K562 (cell line): ENCODE results near the gene FARP2. TPM values are rescaled to one million over a fixed set of nuclear protein-coding genes. Genes with fewer than 3 reads are reported as not detected.

Experiments
- ATAC-seq: fragments of 200-7000 bp; cut with Tn5 transposase; 3 replicates; pipeline ENCODE4 v1.9.1; 2020; ENCODE audit warnings: moderate library complexity
- BruUV-seq: library from RNA; stranded (reverse); fragments of 400-500 nt; replicated peaks from 2 replicates; lab custom pipeline; 2021; lab: Mats Ljungman, UMichigan
- CTCF ChIA-PET: fragments of 300-600 bp; formaldehyde crosslinking; extraction: SDS; loops from one replicate; lab custom pipeline; 2021; ENCODE audit warnings: low intra/inter-chr PET ratio; lab: Yijun Ruan, JAX
- POLR2A ChIA-PET: fragments of 300-600, 350-650 bp; sonication (Branson Sonifier 250); formaldehyde crosslinking; extraction: SDS; loops from one replicate; lab custom pipeline; 2021; ENCODE audit warnings: antibody characterized with exemption, inconsistent platforms; lab: Yijun Ruan, JAX
- DNase-seq, 4 experiments: peaks; one replicate each; pipeline versions ENCODE4 v3.0.0 to v3.0.0-alpha.2; 2011 to 2018; ENCODE audit warnings: low spot score in 3 of 4, mixed read lengths in 3 of 4; ENCODE audit errors: extremely low read depth in 1 of 4
- FAIRE-seq: peaks from 2 replicates; lab custom pipeline; 2011; peaks lifted over from hg19 to GRCh38; lab: Jason Lieb, UNC
- H2AFZ ChIP-seq: 2 replicates; pipeline ENCODE4 v1.6.0; 2011; ENCODE audit warnings: low read depth, low read length, control low read depth, inconsistent platforms
- H3K27ac ChIP-seq: fragments of 200-600 bp; 3 replicates; pipeline ENCODE4 v1.8.0; 2011; ENCODE audit warnings: low read depth, mild to moderate bottlenecking, control low read depth, inconsistent platforms, low read length, moderate library complexity, mixed read lengths; ENCODE audit errors: extremely low read depth
- H3K27me3 ChIP-seq, 2 experiments: fragments of 300-600 bp in 1 of 2; 2 replicates in 1 of 2; 3 replicates in 1 of 2; pipeline versions ENCODE4 v1.6.0 to v1.8.0; 2011; ENCODE audit warnings: inconsistent platforms in 2 of 2, low read length in 2 of 2, mild to moderate bottlenecking in 1 of 2, mixed read lengths in 1 of 2, moderate library complexity in 1 of 2; ENCODE audit not compliant: control insufficient read depth in 2 of 2, insufficient read depth in 2 of 2
- H3K36me3 ChIP-seq: fragments of 300-600 bp; 3 replicates; pipeline ENCODE4 v1.8.0; 2011; ENCODE audit warnings: mild to moderate bottlenecking, low read length, inconsistent platforms; ENCODE audit not compliant: control insufficient read depth, insufficient read depth
- H3K4me1 ChIP-seq, 2 experiments: fragments of 200-600 bp in 1 of 2; replicated peaks in 1 of 2; 2 replicates in 1 of 2; 3 replicates in 1 of 2; pipeline versions ENCODE4 v1.5.1 to v1.8.0; 2011; ENCODE audit warnings: inconsistent platforms in 2 of 2, low read length in 2 of 2, mild to moderate bottlenecking in 1 of 2, mixed read lengths in 1 of 2, moderate library complexity in 1 of 2; ENCODE audit not compliant: control insufficient read depth in 2 of 2, insufficient read depth in 2 of 2
- H3K4me2 ChIP-seq: 2 replicates; pipeline ENCODE4 v1.6.1; 2011; ENCODE audit warnings: low read length, control low read depth, inconsistent platforms, mixed read lengths; ENCODE audit not compliant: insufficient read depth
- H3K4me3 ChIP-seq: fragments of 200-600 bp; sonication (generic), shearing (Covaris generic); 2 replicates; pipeline ENCODE4 v1.5.1; 2016; ENCODE audit warnings: control low read depth, inconsistent platforms
- H3K79me2 ChIP-seq: fragments of 200-600 bp; 3 replicates; pipeline ENCODE4 v1.8.0; 2011; ENCODE audit warnings: low read length, inconsistent platforms; ENCODE audit not compliant: control insufficient read depth, insufficient read depth
- H3K9ac ChIP-seq, 2 experiments: 2 replicates each; pipeline versions ENCODE4 v1.6.0 to v1.6.1; 2011; ENCODE audit warnings: low read depth in 2 of 2, low read length in 2 of 2, control low read depth in 1 of 2, inconsistent platforms in 1 of 2, mild to moderate bottlenecking in 1 of 2, mixed read lengths in 1 of 2; ENCODE audit not compliant: insufficient read depth in 1 of 2
- H3K9me1 ChIP-seq: one replicate; pipeline ENCODE4 v1.6.0; 2011; ENCODE audit warnings: inconsistent platforms, mild to moderate bottlenecking, low read length, moderate library complexity; ENCODE audit not compliant: control insufficient read depth, insufficient read depth
- H3K9me3 ChIP-seq: replicated peaks from 2 replicates; pipeline ENCODE4 v1.5.1; 2011; ENCODE audit warnings: low read depth, low read length, inconsistent platforms; ENCODE audit not compliant: control insufficient read depth, insufficient read depth
- H4K20me1 ChIP-seq: replicated peaks from 2 replicates; pipeline ENCODE4 v1.6.1; 2011; ENCODE audit warnings: low read length, inconsistent platforms, mixed read lengths; ENCODE audit not compliant: control insufficient read depth, insufficient read depth
- BCOR ChIP-seq: fragments of 450-650 bp; IDR thresholded peaks from 2 replicates; pipeline ENCODE4 v1.6.1; 2016
- CBX1 ChIP-seq: sonication (generic); IDR thresholded peaks from 2 replicates; pipeline ENCODE4 v1.6.1; 2016; ENCODE audit warnings: antibody characterized with exemption, low read depth, mild to moderate bottlenecking
- FUS ChIP-seq: fragments of 200-400 bp; formaldehyde crosslinking; optimal IDR thresholded peaks from 2 replicates; pipeline ENCODE3; 2017; ENCODE audit warnings: low read depth, low read length
- RB1 ChIP-seq: fragments of 450-650 bp; IDR thresholded peaks from 2 replicates; pipeline ENCODE4 v1.6.1; 2017; ENCODE audit warnings: low read depth, mild to moderate bottlenecking
- RNF2 ChIP-seq: sonication (generic); IDR thresholded peaks from 2 replicates; pipeline ENCODE4 v1.6.1; 2016
- SFPQ ChIP-seq: fragments of 200-400 bp; formaldehyde crosslinking; IDR thresholded peaks from 2 replicates; pipeline ENCODE4 v1.6.1; 2017; ENCODE audit warnings: mild to moderate bottlenecking, low read depth, low read length, moderate library complexity
- WGBS: fragments of 100-300 bp; shearing (Covaris generic); methylation state at CpG from one replicate; pipeline ENCODE4 v1.1.6; 2016; ENCODE audit warnings: low coverage, mixed read lengths; ENCODE audit not compliant: insufficient coverage; ENCODE audit errors: missing lambda C conversion rate; 5-methylcytosine and 5-hydroxymethylcytosine counted together
- in situ Hi-C: fragments of 300-500 bp; cut with MboI; formaldehyde crosslinking; loops from 4 replicates; pipeline ENCODE4 v1.15.0; 2018; ENCODE audit warnings: inconsistent platforms, mixed read lengths
- intact Hi-C: fragments of 100-400 bp; cut with micrococcal nuclease; formaldehyde crosslinking; loops from 2 replicates; pipeline ENCODE4 v1.14.2; 2022
- polyA plus RNA-seq, 8 experiments: library from polyadenylated mRNA; depleted of rRNA in 4 of 8; stranded (reverse) in 5 of 8; unstranded in 3 of 8; fragments of >200 nt; fragmentation: Nextera tagmentation in 2 of 8; fragmentation: Illumina TruSeq in 1 of 8; extraction: Ambion mirVana in 2 of 8; extraction: Trizol in 1 of 8; gene quantifications; 2 replicates each; pipeline versions ENCODE4 v1.2.1 to v1.2.3, GENCODE V29; 2011 to 2014; ENCODE audit warnings: inconsistent platforms in 1 of 8, missing spikeins in 1 of 8
- total RNA-seq, 7 experiments: library from RNA; depleted of rRNA in 6 of 7; stranded (reverse); fragments of >200 nt in 6 of 7; fragmentation: Illumina TruSeq in 2 of 7; extraction: Trizol in 2 of 7; gene quantifications; 2 replicates each; pipeline versions ENCODE4 v1.2.1 to v1.2.3, GENCODE V29; 2011 to 2021; ENCODE audit warnings: low replicate concordance in 1 of 7

FARP2 gene
- total and polyA plus RNA-seq, 9 of the 15 experiments (the other 6 are each of a cell fraction or from before 2014, with no cell fraction given) = 4.1 to 38.1 (median 21.1) TPM

GRCh38 chr2:241473399-241473798 is 117.3 kb downstream of the FARP2 start:
- H3K4me1 ChIP-seq = no peaks in the 10 kb centered on the region; a peak in 1 of 5 replicates
- H3K27me3 ChIP-seq = peaks cover 3 to 9% of the 10 kb centered on the region in 2 experiments; a peak in 4 of 5 replicates
- H3K36me3 ChIP-seq = no peaks in the 10 kb centered on the region
- ChIA-PET POLR2A (no interaction called here), CTCF (no interaction called here)
- H3K4me2 ChIP-seq = no peak overlapping the region
- no peak for TF ChIP-seq RNF2
- TF ChIP-seq BCOR = no peak
- TF ChIP-seq SFPQ = no peak
- TF ChIP-seq FUS = no peak
- TF ChIP-seq RB1 = no peak
- TF ChIP-seq CBX1 = no peak
- H4K20me1 ChIP-seq = no peaks in the 10 kb centered on the region
- no peaks in the 10 kb centered on the region for H3K9me3 ChIP-seq
- H3K9me1 ChIP-seq = no peaks in the 10 kb centered on the region
- no peak for DNase-seq
- intact Hi-C loops = no loop called here
- H3K27ac ChIP-seq = no peak overlapping the region
- H2AFZ ChIP-seq = no peak overlapping the region
- no TSS peak for BruUV-seq
- in situ Hi-C loops = no loop called here
- H3K9ac ChIP-seq = no peak overlapping the region
- H3K79me2 ChIP-seq = no peaks in the 10 kb centered on the region
- ATAC-seq = no peak
- 9% methylated on average over 3 of the region's 3 CpGs for WGBS
- H3K4me3 ChIP-seq = no peak overlapping the region
- no peak for FAIRE-seq
